SU-DHL-6 (cell line): ENCODE results near the gene LDLRAD3.

Experiments used
- H2AFZ ChIP-seq: fragments of 200-600 bp; sonication (generic); 2 replicates; pipeline ENCODE4 v1.6.1; 2014; ENCODE audit warnings: low read depth, mild to moderate bottlenecking, moderate library complexity, mixed read lengths, antibody characterized with exemption, low read length; ENCODE audit not compliant: severe bottlenecking
- H3F3A ChIP-seq: fragments of 200-600 bp; shearing (Covaris generic); 2 replicates; pipeline ENCODE4 v1.6.0; 2016; ENCODE audit warnings: antibody characterized with exemption, mild to moderate bottlenecking; ENCODE audit not compliant: insufficient read depth
- H3K27ac ChIP-seq: fragments of 200-600 bp; sonication (generic); 2 replicates; pipeline ENCODE4 v1.5.1; 2016; ENCODE audit warnings: low read depth, mild to moderate bottlenecking, low read length, moderate library complexity, mixed read lengths
- H3K27me3 ChIP-seq: fragments of 200-600 bp; sonication (generic), shearing (Covaris generic); 2 replicates; pipeline ENCODE4 v1.6.0; 2014; ENCODE audit warnings: mild to moderate bottlenecking, low read length
- H3K36me3 ChIP-seq: fragments of 200-600 bp; sonication (generic); 2 replicates; pipeline ENCODE4 v1.6.1; 2014; ENCODE audit warnings: mild to moderate bottlenecking, low read length, mixed read lengths
- H3K4me2 ChIP-seq: fragments of 300-600, 200-600 bp; shearing (Covaris generic), sonication (generic); 2 replicates; pipeline ENCODE4 v1.6.0; 2014; ENCODE audit warnings: low read length, low read depth, mild to moderate bottlenecking; ENCODE audit not compliant: poor library complexity, severe bottlenecking
- H3K4me3 ChIP-seq: fragments of 200-600 bp; sonication (generic); 2 replicates; pipeline ENCODE4 v1.5.1; 2014; ENCODE audit warnings: antibody characterized with exemption, low read length, mild to moderate bottlenecking, mixed read lengths; ENCODE audit not compliant: insufficient read depth, poor library complexity, severe bottlenecking
- H3K79me2 ChIP-seq: fragments of 200-600 bp; sonication (generic); 2 replicates; pipeline ENCODE4 v1.6.1; 2014; ENCODE audit warnings: mild to moderate bottlenecking, low read length, moderate library complexity; ENCODE audit not compliant: insufficient read depth
- H3K9ac ChIP-seq: fragments of 200-600 bp; sonication (generic); 2 replicates; pipeline ENCODE4 v1.7.0; 2014; ENCODE audit warnings: mild to moderate bottlenecking, low read length
- H3K9me2 ChIP-seq: fragments of 200-600 bp; sonication (generic); replicated peaks from 2 replicates; pipeline ENCODE4 v1.6.1; 2014; ENCODE audit warnings: low read length; ENCODE audit not compliant: insufficient read depth
- H3K9me3 ChIP-seq: fragments of 200-600 bp; sonication (generic); 2 replicates; pipeline ENCODE4 v1.6.1; 2014; ENCODE audit warnings: low read length, mixed read lengths; ENCODE audit not compliant: insufficient read depth
- H4K20me1 ChIP-seq: fragments of 200-600 bp; sonication (generic); 2 replicates; pipeline ENCODE4 v1.6.1; 2014; ENCODE audit warnings: low read depth, mild to moderate bottlenecking, antibody characterized with exemption, low read length, moderate library complexity, mixed read lengths
- EZH2phosphoT487 ChIP-seq: fragments of 200-600 bp; sonication (generic), shearing (Covaris generic); conservative IDR thresholded peaks from 2 replicates; pipeline ENCODE4 v1.6.1; 2018; ENCODE audit warnings: mild to moderate bottlenecking, antibody characterized with exemption, low read length, moderate library complexity, mixed read lengths
- TF ChIP-seq, protein P1 (sequence below): fragments of 200-600 bp; sonication (generic); IDR thresholded peaks from one replicate; pipeline ENCODE4 v1.5.1; 2017; ENCODE audit warnings: antibody characterized with exemption, mild to moderate bottlenecking, low read length, moderate library complexity; ENCODE audit not compliant: insufficient read depth, poor library complexity, severe bottlenecking

LDLRAD3 gene

DNA sequence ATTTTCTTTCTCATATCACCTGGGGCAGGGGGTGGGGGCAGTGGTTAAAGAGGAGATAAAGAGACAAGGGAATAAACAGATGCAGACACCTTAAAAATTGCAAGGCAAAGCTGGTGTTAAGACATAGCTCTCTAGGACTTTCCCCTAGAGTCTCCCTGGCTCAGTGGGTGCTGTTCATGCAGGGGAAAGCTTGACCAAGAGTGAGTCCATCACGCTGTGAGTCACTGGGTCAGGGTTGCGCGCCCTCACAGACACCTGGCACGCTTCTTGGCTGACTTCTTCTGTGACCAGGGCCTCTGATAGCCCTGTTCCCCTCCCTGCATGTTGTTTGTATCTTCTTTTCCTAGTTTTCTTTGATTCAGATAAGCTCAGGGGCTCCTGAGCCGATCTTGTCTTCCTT is 313.5 kb downstream of the LDLRAD3 start:
- Histone ChIP-seq H3K9ac (no peak overlapping the region), H2AFZ (no peak overlapping the region), H3K4me2 (no peak overlapping the region), H3K9me3 (no peaks in the 10 kb centered on the region), H3F3A (no peaks in the 10 kb centered on the region), H4K20me1 (no peaks in the 10 kb centered on the region), H3K27ac (no peak overlapping the region), H3K27me3 (no peaks in the 10 kb centered on the region), H3K4me3 (no peak overlapping the region), H3K36me3 (no peaks in the 10 kb centered on the region), H3K9me2 (no peaks in the 10 kb centered on the region), H3K79me2 (no peaks in the 10 kb centered on the region)
- TF ChIP-seq, protein P1, sequence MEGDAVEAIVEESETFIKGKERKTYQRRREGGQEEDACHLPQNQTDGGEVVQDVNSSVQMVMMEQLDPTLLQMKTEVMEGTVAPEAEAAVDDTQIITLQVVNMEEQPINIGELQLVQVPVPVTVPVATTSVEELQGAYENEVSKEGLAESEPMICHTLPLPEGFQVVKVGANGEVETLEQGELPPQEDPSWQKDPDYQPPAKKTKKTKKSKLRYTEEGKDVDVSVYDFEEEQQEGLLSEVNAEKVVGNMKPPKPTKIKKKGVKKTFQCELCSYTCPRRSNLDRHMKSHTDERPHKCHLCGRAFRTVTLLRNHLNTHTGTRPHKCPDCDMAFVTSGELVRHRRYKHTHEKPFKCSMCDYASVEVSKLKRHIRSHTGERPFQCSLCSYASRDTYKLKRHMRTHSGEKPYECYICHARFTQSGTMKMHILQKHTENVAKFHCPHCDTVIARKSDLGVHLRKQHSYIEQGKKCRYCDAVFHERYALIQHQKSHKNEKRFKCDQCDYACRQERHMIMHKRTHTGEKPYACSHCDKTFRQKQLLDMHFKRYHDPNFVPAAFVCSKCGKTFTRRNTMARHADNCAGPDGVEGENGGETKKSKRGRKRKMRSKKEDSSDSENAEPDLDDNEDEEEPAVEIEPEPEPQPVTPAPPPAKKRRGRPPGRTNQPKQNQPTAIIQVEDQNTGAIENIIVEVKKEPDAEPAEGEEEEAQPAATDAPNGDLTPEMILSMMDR = no peak
- no peak for TF ChIP-seq EZH2phosphoT487

DNA sequence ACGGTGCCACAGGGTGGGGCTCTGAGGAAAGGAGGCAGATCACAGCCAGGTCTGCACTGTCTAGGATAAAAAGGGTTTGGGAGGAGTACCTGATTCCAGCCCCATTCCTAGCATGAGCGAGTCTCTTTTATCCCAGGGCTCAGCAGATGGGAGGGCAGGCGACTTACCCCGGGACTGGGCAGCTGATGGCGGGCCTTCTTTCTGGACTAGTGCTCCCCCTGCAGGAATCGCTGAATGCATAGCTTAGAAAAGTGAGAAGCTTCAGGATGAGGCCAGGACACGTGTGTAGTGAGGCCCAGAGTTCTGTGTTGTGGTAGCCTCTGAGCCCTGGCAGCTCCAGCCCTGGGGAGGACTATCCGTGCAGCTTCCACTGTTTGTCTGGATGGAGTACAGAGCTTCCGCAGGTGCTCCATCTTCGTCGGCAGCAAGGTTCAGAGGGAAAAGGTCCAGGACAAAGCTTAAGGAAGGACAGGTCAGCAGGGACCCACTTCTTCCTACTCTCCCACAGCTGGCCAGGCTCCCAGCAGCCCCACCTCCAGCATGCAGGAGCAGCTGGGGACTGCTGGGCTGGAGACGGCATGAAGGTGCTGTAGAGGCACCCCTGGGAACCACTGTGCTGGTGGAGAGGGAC is 315.0 kb downstream of the LDLRAD3 start:
- H3K4me3 ChIP-seq = no peak overlapping the region
- H3K9ac ChIP-seq = no peak overlapping the region
- H4K20me1 ChIP-seq = no peaks in the 10 kb centered on the region
- no peaks in the 10 kb centered on the region for H3F3A ChIP-seq
- H3K9me2 ChIP-seq = no peaks in the 10 kb centered on the region
- no peaks in the 10 kb centered on the region for H3K36me3 ChIP-seq
- H3K9me3 ChIP-seq = no peaks in the 10 kb centered on the region
- H3K27me3 ChIP-seq = no peaks in the 10 kb centered on the region
- no peak overlapping the region for H3K4me2 ChIP-seq
- H2AFZ ChIP-seq = no peak overlapping the region
- H3K27ac ChIP-seq = no peak overlapping the region
- no peak for TF ChIP-seq EZH2phosphoT487
- TF ChIP-seq, protein P1 = peak; percentile 28
- H3K79me2 ChIP-seq = no peaks in the 10 kb centered on the region

DNA sequence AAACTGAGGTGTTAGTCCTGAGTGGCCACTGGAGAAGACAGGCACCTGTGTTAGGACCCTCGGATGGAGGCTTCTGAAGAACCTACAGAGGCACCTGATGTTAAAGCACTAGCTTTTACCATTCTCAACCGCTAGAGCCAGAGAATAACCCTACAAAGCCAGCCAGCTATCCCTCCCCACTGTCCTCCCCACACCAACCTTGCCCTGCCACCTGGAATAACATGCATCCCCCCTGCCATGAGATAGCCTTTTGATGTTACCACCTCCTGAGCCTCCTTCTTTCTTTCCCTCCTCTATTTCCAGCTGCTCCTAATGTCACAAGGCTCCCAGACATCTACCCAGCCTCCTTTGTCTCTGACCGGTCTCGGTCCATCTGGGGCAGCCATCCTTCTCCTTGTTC is 317.2 kb downstream of the LDLRAD3 start:
- TF ChIP-seq, protein P1 = no peak
- no peak for TF ChIP-seq EZH2phosphoT487
- Histone ChIP-seq H3K9me2 (no peaks in the 10 kb centered on the region), H3K27me3 (no peaks in the 10 kb centered on the region), H3K36me3 (no peaks in the 10 kb centered on the region), H3F3A (no peaks in the 10 kb centered on the region), H3K27ac (no peak overlapping the region), H3K4me3 (no peak overlapping the region), H3K4me2 (no peak overlapping the region), H4K20me1 (no peaks in the 10 kb centered on the region), H3K9ac (no peak overlapping the region), H2AFZ (no peak overlapping the region), H3K79me2 (no peaks in the 10 kb centered on the region), H3K9me3 (no peaks in the 10 kb centered on the region)
